Measurements from ENCODE around the gene COPB1.

The COPB1 gene

GRCh38 chr11:14506532-14506931 is 6.9 kb upstream of the COPB1 start:
- no peak for DNase-seq (ENCODE audit: low read depth in 2 of 2)

- no peak for DNase-seq (ENCODE audit: low read depth in 2 of 2)
Measured at GRCh38 chr11:14503023-14503422, 3.4 kb upstream of the COPB1 start.

GRCh38 chr11:14502039-14502438 is 2.4 kb upstream of the COPB1 start:
- no peak for DNase-seq (ENCODE audit: low read depth in 2 of 2)

GRCh38 chr11:14500181-14500651 is 605 bp upstream of the COPB1 start:
- peak in 1 of 2 donors; percentile 26 for DNase-seq (ENCODE audit: low read depth in 2 of 2)

- DNase-seq (ENCODE audit: low read depth in 2 of 2), result peak; percentile 12 to 17
Measured at GRCh38 chr11:14499178-14499559, 442 bp downstream of the COPB1 start.

- DNase-seq (ENCODE audit: low read depth in 2 of 2), result no peak
Measured at GRCh38 chr11:14480716-14481115, 18.9 kb downstream of the COPB1 start.

- no peak for DNase-seq (ENCODE audit: low read depth in 2 of 2)
Measured at GRCh38 chr11:14471127-14471526, 28.5 kb downstream of the COPB1 start.

GRCh38 chr11:14463623-14464022 is 36.0 kb downstream of the COPB1 start:
- no peak for DNase-seq (ENCODE audit: low read depth in 2 of 2)

- no peak for DNase-seq (ENCODE audit: low read depth in 2 of 2)
Measured at GRCh38 chr11:14460147-14460546, 39.5 kb downstream of the COPB1 start.

- no peak for DNase-seq (ENCODE audit: low read depth in 2 of 2)
Measured at GRCh38 chr11:14458377-14458776, 41.2 kb downstream of the COPB1 start.

- DNase-seq (ENCODE audit: low read depth in 2 of 2), result no peak
Measured at GRCh38 chr11:14455648-14456430, 43.8 kb downstream of the COPB1 start.

- no peak for DNase-seq (ENCODE audit: low read depth in 2 of 2)
Measured at GRCh38 chr11:14454861-14455632, 44.6 kb downstream of the COPB1 start.

GRCh38 chr11:14451825-14452224 is 47.8 kb downstream of the COPB1 start:
- DNase-seq (ENCODE audit: low read depth in 2 of 2), result no peak

GRCh38 chr11:14449302-14449714 is 50.3 kb downstream of the COPB1 start:
- no peak for DNase-seq (ENCODE audit: low read depth in 2 of 2)

GRCh38 chr11:14448240-14448639 is 51.4 kb downstream of the COPB1 start:
- DNase-seq (ENCODE audit: low read depth in 2 of 2), result no peak

- DNase-seq (ENCODE audit: low read depth in 2 of 2), result no peak
Measured at GRCh38 chr11:14446701-14447169, 52.9 kb downstream of the COPB1 start.

GRCh38 chr11:14445542-14446530 is 53.8 kb downstream of the COPB1 start:
- no peak for DNase-seq (ENCODE audit: low read depth in 2 of 2)

- DNase-seq (ENCODE audit: low read depth in 2 of 2), result no peak
Measured at GRCh38 chr11:14444441-14445189, 55.0 kb downstream of the COPB1 start.

- no peak for DNase-seq (ENCODE audit: low read depth in 2 of 2)
Measured at GRCh38 chr11:14443638-14444037, 56.0 kb downstream of the COPB1 start.

GRCh38 chr11:14435717-14436512 is 63.7 kb downstream of the COPB1 start:
- no peak for DNase-seq (ENCODE audit: low read depth in 2 of 2)

Measured in stimulated activated CD8-positive, alpha-beta memory T cell treated with anti-CD3 and anti-CD28 coated beads, Interleukin-15, amount 100 ng/mL, for 48 hours (primary cell).